IMR-90 (cell line): Measurements from ENCODE around the gene PNPLA2. TPM values are rescaled to one million over a fixed set of nuclear protein-coding genes. Genes with fewer than 3 reads are reported as not detected.

Experiments
- ATAC-seq: fragments of 200-7000 bp; cut with Tn5 transposase; 2 replicates; pipeline ENCODE4 v1.9.1; 2020; ENCODE audit warnings: low read depth, mild to moderate bottlenecking, moderate library complexity
- BruUV-seq: library from RNA; stranded (reverse); fragments of 400-500 nt; replicated peaks from 2 replicates; lab custom pipeline; 2021; lab: Mats Ljungman, UMichigan
- CTCF ChIA-PET: fragments of 300-600 bp; formaldehyde crosslinking; extraction: SDS; loops from one replicate; lab custom pipeline; 2021; ENCODE audit warnings: antibody characterized with exemption; lab: Yijun Ruan, JAX
- POLR2A ChIA-PET: fragments of 300-600 bp; sonication (Branson Sonifier 250); formaldehyde crosslinking; loops from one replicate; lab custom pipeline; 2022; ENCODE audit warnings: antibody characterized with exemption; ENCODE audit not compliant: unreplicated experiment; lab: Charles Lee
- DNase-seq: peaks from one replicate; pipeline ENCODE4 v3.0.0; 2013
- H2AFZ ChIP-seq: replicated peaks from 2 replicates; pipeline ENCODE3; 2013; ENCODE audit warnings: low read length, mild to moderate bottlenecking; ENCODE audit not compliant: poor library complexity
- H2AK5ac ChIP-seq: 2 replicates; pipeline ENCODE4 v1.6.1; 2013; ENCODE audit warnings: low read depth, low read length, inconsistent platforms
- H2AK9ac ChIP-seq: replicated peaks from 2 replicates; pipeline ENCODE3; 2013; ENCODE audit warnings: mild to moderate bottlenecking, low read depth, low read length, moderate library complexity; ENCODE audit not compliant: poor library complexity
- H2BK120ac ChIP-seq: 2 replicates; pipeline ENCODE4 v1.6.1; 2013; ENCODE audit warnings: low read depth, low read length, inconsistent platforms
- H2BK15ac ChIP-seq: 3 replicates; pipeline ENCODE4 v1.6.1; 2013; ENCODE audit warnings: low read depth, low read length, inconsistent platforms
- H2BK20ac ChIP-seq: 2 replicates; pipeline ENCODE4 v1.6.1; 2013; ENCODE audit warnings: low read depth, mild to moderate bottlenecking, inconsistent platforms, low read length, moderate library complexity
- H2BK5ac ChIP-seq: 2 replicates; pipeline ENCODE4 v1.6.1; 2013; ENCODE audit warnings: mild to moderate bottlenecking, low read depth, low read length, inconsistent platforms; ENCODE audit not compliant: poor library complexity, severe bottlenecking
- H3K14ac ChIP-seq: replicated peaks from 2 replicates; pipeline ENCODE4 v1.6.1; 2013; ENCODE audit warnings: low read depth, low read length, inconsistent platforms
- H3K18ac ChIP-seq: 2 replicates; pipeline ENCODE4 v1.6.1; 2013; ENCODE audit warnings: low read depth, low read length, control low read depth
- H3K23ac ChIP-seq: 2 replicates; pipeline ENCODE4 v1.6.1; 2013; ENCODE audit warnings: low read depth, low read length, inconsistent platforms
- H3K27ac ChIP-seq: 2 replicates; pipeline ENCODE4 v1.5.1; 2013; ENCODE audit warnings: mild to moderate bottlenecking, control low read depth, low read length; ENCODE audit not compliant: insufficient read depth
- H3K27me3 ChIP-seq: 2 replicates; pipeline ENCODE4 v1.6.1; 2013; ENCODE audit warnings: low read length; ENCODE audit not compliant: control insufficient read depth, insufficient read depth
- H3K36me3 ChIP-seq: 2 replicates; pipeline ENCODE4 v1.6.1; 2013; ENCODE audit warnings: low read length, mixed read lengths; ENCODE audit not compliant: control insufficient read depth, insufficient read depth
- H3K4ac ChIP-seq: 2 replicates; pipeline ENCODE4 v1.6.1; 2013; ENCODE audit warnings: low read depth, low read length, inconsistent platforms
- H3K4me1 ChIP-seq: 2 replicates; pipeline ENCODE4 v1.6.1; 2013; ENCODE audit warnings: low read length, mixed read lengths; ENCODE audit not compliant: control insufficient read depth, insufficient read depth
- H3K4me2 ChIP-seq: 2 replicates; pipeline ENCODE4 v1.6.1; 2013; ENCODE audit warnings: low read depth, mild to moderate bottlenecking, control low read depth, low read length, moderate library complexity
- H3K4me3 ChIP-seq: 2 replicates; pipeline ENCODE4 v1.5.1; 2013; ENCODE audit warnings: low read depth, mild to moderate bottlenecking, control low read depth, low read length, moderate library complexity; ENCODE audit not compliant: insufficient read depth
- H3K56ac ChIP-seq: 2 replicates; pipeline ENCODE4 v1.6.1; 2013; ENCODE audit warnings: low read length, inconsistent platforms; ENCODE audit not compliant: insufficient read depth; ENCODE audit errors: extremely low read depth
- H3K79me1 ChIP-seq, 2 experiments: 2 replicates each; pipeline ENCODE4 v1.6.1; 2013; ENCODE audit warnings: low read length in 2 of 2, inconsistent platforms in 1 of 2, low read depth in 1 of 2
- H3K9ac ChIP-seq: 2 replicates; pipeline ENCODE4 v1.6.1; 2013; ENCODE audit warnings: low read depth, low read length, control low read depth
- H3K9me1 ChIP-seq: 2 replicates; pipeline ENCODE4 v1.6.1; 2013; ENCODE audit warnings: low read length, inconsistent platforms; ENCODE audit not compliant: insufficient read depth
- H3K9me3 ChIP-seq: 2 replicates; pipeline ENCODE4 v1.6.1; 2013; ENCODE audit warnings: low read length; ENCODE audit not compliant: control insufficient read depth, insufficient read depth
- H4K20me1 ChIP-seq: 2 replicates; pipeline ENCODE4 v1.6.1; 2013; ENCODE audit warnings: low read length, inconsistent platforms; ENCODE audit not compliant: insufficient read depth
- H4K5ac ChIP-seq: 2 replicates; pipeline ENCODE4 v1.6.1; 2013; ENCODE audit warnings: mild to moderate bottlenecking, low read depth, low read length, control low read depth
- H4K8ac ChIP-seq, 2 experiments: 2 replicates each; pipeline ENCODE4 v1.6.1; 2013; ENCODE audit warnings: low read depth in 2 of 2, low read length in 2 of 2, control low read depth in 1 of 2, inconsistent platforms in 1 of 2
- H4K91ac ChIP-seq: 2 replicates; pipeline ENCODE4 v1.6.1; 2013; ENCODE audit warnings: low read depth, low read length, inconsistent platforms; ENCODE audit not compliant: insufficient read depth
- CEBPB ChIP-seq: IDR thresholded peaks from 2 replicates; pipeline ENCODE4 v1.6.1; 2012; ENCODE audit warnings: low read depth, low read length, improper control_type of control experiment
- CHD1 ChIP-seq: IDR thresholded peaks from 2 replicates; pipeline ENCODE4 v1.6.1; 2012; ENCODE audit warnings: low read depth, low read length, improper control_type of control experiment
- ELK1 ChIP-seq: fragments of 150-350 bp; IDR thresholded peaks from 2 replicates; pipeline ENCODE4 v1.6.1; 2016; ENCODE audit warnings: low read depth, mild to moderate bottlenecking, low read length, moderate library complexity, borderline replicate concordance
- MAZ ChIP-seq: IDR thresholded peaks from 2 replicates; pipeline ENCODE4 v1.6.1; 2012; ENCODE audit warnings: low read depth, mild to moderate bottlenecking, low read length, improper control_type of control experiment, moderate library complexity, borderline replicate concordance
- MXI1 ChIP-seq: IDR thresholded peaks from 2 replicates; pipeline ENCODE4 v1.6.1; 2012; ENCODE audit warnings: low read depth, mild to moderate bottlenecking, low read length, moderate library complexity, borderline replicate concordance
- NFE2L2 ChIP-seq: fragments of 150-350 bp; IDR thresholded peaks from 2 replicates; pipeline ENCODE4 v1.6.1; 2016; ENCODE audit warnings: low read depth, mild to moderate bottlenecking, low read length
- POLR2A ChIP-seq: IDR thresholded peaks from 2 replicates; pipeline ENCODE4 v1.6.1; 2012; ENCODE audit warnings: mild to moderate bottlenecking, low read depth, low read length
- RAD21 ChIP-seq: IDR thresholded peaks from 2 replicates; pipeline ENCODE4 v1.6.1; 2012; ENCODE audit warnings: low read length, improper control_type of control experiment
- USF2 ChIP-seq: fragments of 150-350 bp; IDR thresholded peaks from 2 replicates; pipeline ENCODE4 v1.6.1; 2017; ENCODE audit warnings: mild to moderate bottlenecking, antibody characterized with exemption, low read length, low read depth
- WGBS, 2 experiments: methylation state at CpG; one replicate each; pipeline versions ENCODE4 v1.1.5 to v1.1.7; 2013; ENCODE audit warnings: missing lambda C conversion rate in 2 of 2; ENCODE audit not compliant: insufficient read length in 1 of 2; ENCODE audit errors: extremely low coverage in 2 of 2; 5-methylcytosine and 5-hydroxymethylcytosine counted together
- dilution Hi-C: fragments of 300-500 bp; cut with HindIII; formaldehyde crosslinking; loops from one replicate; pipeline ENCODE4 v1.14.3; 2018; ENCODE audit warnings: low sequenced_read_pairs; ENCODE audit not compliant: unreplicated experiment
- in situ Hi-C: fragments of 300-500 bp; cut with MboI; formaldehyde crosslinking; loops from 3 replicates; pipeline ENCODE4 v1.14.3; 2019; ENCODE audit warnings: low sequenced_read_pairs, inconsistent platforms, mixed read lengths
- intact Hi-C: fragments of 100-400 bp; cut with micrococcal nuclease; formaldehyde crosslinking; loops from 2 replicates; pipeline ENCODE4 v1.10.0; 2022
- polyA plus RNA-seq, 3 experiments: library from polyadenylated mRNA; depleted of rRNA; stranded (reverse); fragments of >200 nt; gene quantifications; 2 replicates each; pipeline ENCODE4 v1.2.3, GENCODE V29; 2012; ENCODE audit warnings: low replicate concordance in 1 of 3
- total RNA-seq: library from RNA; depleted of rRNA; stranded (reverse); fragments of >200 nt; gene quantifications from 2 replicates; pipeline ENCODE4 v1.2.3, GENCODE V29; 2012

The PNPLA2 gene
- total and polyA plus RNA-seq, 2 of the 4 experiments (the other 2 are of a cell fraction), result 7.0 to 94.3 TPM

- H4K5ac ChIP-seq, result no peak overlapping the region
- CTCF ChIA-PET, result no interaction called here
Measured at GRCh38 chr11:870418-870817, 51.7 kb downstream of the PNPLA2 start.

More at GRCh38 chr11:870418-870817, 51.7 kb downstream of the PNPLA2 start:
- no peak overlapping the region for H3K18ac ChIP-seq
- H4K20me1 ChIP-seq, result peaks cover 26% of the 10 kb centered on the region
- H3K79me1 ChIP-seq, result peaks cover 3 to 6% of the 10 kb centered on the region in 2 experiments; a peak in 1 of 4 replicates
- H3K9me3 ChIP-seq, result no peaks in the 10 kb centered on the region
- no TSS peak for BruUV-seq
- H2BK120ac ChIP-seq, result no peak overlapping the region
- no peaks in the 10 kb centered on the region for H3K27me3 ChIP-seq
- H2AK9ac ChIP-seq, result no peak overlapping the region
- DNase-seq (no peak), ATAC-seq (no peak)
- no peak overlapping the region for H2BK5ac ChIP-seq
- no peak overlapping the region for H3K23ac ChIP-seq
- no peak overlapping the region for H3K56ac ChIP-seq
- no peak overlapping the region for H2AFZ ChIP-seq
- H3K4me1 ChIP-seq, result no peaks in the 10 kb centered on the region; the same call in 1 of the 2 replicates
- no peak overlapping the region for H2AK5ac ChIP-seq
- WGBS, 2 experiments, result 80% methylated on average over 3 of the region's 8 CpGs; no CpG with 5 or more reads in 1 of the 2 experiments
- H3K9ac ChIP-seq, result no peak overlapping the region
- H3K4me2 ChIP-seq, result no peak overlapping the region
- no peak overlapping the region for H3K14ac ChIP-seq
- H3K27ac ChIP-seq, result no peak overlapping the region
- H3K4me3 ChIP-seq, result no peak overlapping the region
- no peak overlapping the region for H2BK20ac ChIP-seq
- POLR2A ChIA-PET, result interaction anchor here (0.5 kb wide), 1 partner anchor 51 kb away, joined by 4 read pairs; no protein-coding TSS in a partner anchor
- no peak overlapping the region for H2BK15ac ChIP-seq
- no peak overlapping the region for H3K4ac ChIP-seq
- TF ChIP-seq USF2 (no peak), NFE2L2 (no peak), ELK1 (no peak), MAZ (no peak), CHD1 (no peak), RAD21 (no peak), POLR2A (no peak), MXI1 (no peak), CEBPB (no peak)
- H4K91ac ChIP-seq, result no peak overlapping the region
- peaks cover 20% of the 10 kb centered on the region; the same call in 1 of the 2 replicates for H3K36me3 ChIP-seq
- in situ Hi-C loops (no loop called here), intact Hi-C loops (no loop called here), dilution Hi-C loops (no loop called here)
- peaks cover 3% of the 10 kb centered on the region; the same call in 1 of the 2 replicates for H3K9me1 ChIP-seq
- no peak overlapping the region for H4K8ac ChIP-seq
